Kidney (tissue), 22 donors: Measurements from ENCODE around the gene NR0B2. TPM values are rescaled to one million over a fixed set of nuclear protein-coding genes. Genes with fewer than 3 reads are reported as not detected.

ENCODE experiments used
- DNase-seq, 5 donors: peaks; one replicate each; pipeline ENCODE4 v3.0.0-alpha.2; 2013 to 2020
- FAIRE-seq: peaks from 2 replicates; lab custom pipeline; 2012; peaks lifted over from hg19 to GRCh38; lab: Jason Lieb, UNC
- H3K27ac ChIP-seq, 2 donors: one replicate each; pipeline ENCODE4 v1.7.0; 2013; ENCODE audit warnings: low read depth in 2 of 2, low read length in 2 of 2, inconsistent platforms in 1 of 2
- H3K27me3 ChIP-seq: one replicate; pipeline ENCODE4 v1.7.1; 2013; ENCODE audit warnings: low read length, inconsistent platforms; ENCODE audit not compliant: control insufficient read depth, insufficient read depth
- H3K36me3 ChIP-seq, 3 donors: one replicate each; pipeline versions ENCODE4 v1.7.0 to v1.7.1; 2013; ENCODE audit warnings: low read length in 3 of 3, control low read depth in 1 of 3, inconsistent platforms in 1 of 3; ENCODE audit not compliant: insufficient read depth in 3 of 3, control insufficient read depth in 2 of 3
- H3K4me1 ChIP-seq, 3 donors: one replicate each; pipeline versions ENCODE4 v1.7.0 to v1.7.1; 2013; ENCODE audit warnings: low read length in 3 of 3, inconsistent platforms in 1 of 3, low read depth in 1 of 3; ENCODE audit not compliant: control insufficient read depth in 2 of 3, insufficient read depth in 2 of 3
- H3K4me3 ChIP-seq, 3 donors: one replicate each; pipeline versions ENCODE4 v1.7.0 to v1.8.1; 2013; ENCODE audit warnings: low read length in 3 of 3, control low read depth in 1 of 3, inconsistent platforms in 1 of 3
- H3K9ac ChIP-seq, 3 donors: one replicate each; pipeline versions ENCODE4 v1.7.0 to v1.7.1; 2013; ENCODE audit warnings: low read length in 3 of 3, control low read depth in 1 of 3, inconsistent platforms in 1 of 3
- H3K9me3 ChIP-seq, 3 donors: one replicate each; pipeline versions ENCODE4 v1.7.0 to v1.7.1; 2013; ENCODE audit warnings: low read length in 3 of 3, control low read depth in 1 of 3, inconsistent platforms in 1 of 3; ENCODE audit not compliant: control insufficient read depth in 2 of 3, insufficient read depth in 1 of 3
- CTCF ChIP-seq: IDR thresholded peaks from 3 replicates; pipeline ENCODE4 v1.5.1; 2012; ENCODE audit warnings: mild to moderate bottlenecking, moderate library complexity, borderline replicate concordance; ENCODE audit not compliant: insufficient read depth; ENCODE audit errors: extremely low read depth
- intact Hi-C: fragments of 100-400 bp; cut with DNase I; formaldehyde crosslinking; loops from one replicate; pipeline ENCODE4 v1.11.1; 2022
- long read RNA-seq, 10 donors: library from polyadenylated mRNA in 1 of 10; unstranded in 1 of 10; transcript quantifications; one replicate each; pipeline ENCODE4 v2.0.0 and lab custom pipeline, GENCODE V29; 2021 to 2026
- polyA plus RNA-seq: library from polyadenylated mRNA; stranded (reverse); fragments of 350-450 nt; fragmentation: Illumina TruSeq; extraction: RNeasy Lipid Tissue Mini Kit (QIAGEN cat#74804); gene quantifications from one replicate; pipeline ENCODE4 v1.2.3, GENCODE V29; 2014; ENCODE audit warnings: low read depth, low replicate concordance; ENCODE audit not compliant: insufficient read depth
- total RNA-seq: library from RNA; stranded (reverse); fragmentation: NEBNext Ultra II Directional; extraction: Animal tissue kit (Norgen Biotek cat#: 25700); gene quantifications from one replicate; pipeline ENCODE4 v1.2.1, GENCODE V29; 2021
- donor health status: control.
- donor health status: control.
- donor health status: control.
- donor health status: control.
- donor health status: control.
- donor health status: DM: yes; HTN: yes; CAD: no.
- donor health status: Normal renal cell carcinoma (clear cell type).

The NR0B2 gene
- 0.79 TPM for total RNA-seq
- polyA plus RNA-seq, result 16.5 TPM
- long read RNA-seq, donor 1, result 0 reads
- long read RNA-seq, donor 2, partial matches to known transcripts, result 15 of 16 reads
- long read RNA-seq, donor 2, other reads (novel, unspliced or antisense), result 0 of 16 reads
- long read RNA-seq, donor 3, partial matches to known transcripts, result 0 of 3 reads
- long read RNA-seq, donor 3, other reads (novel, unspliced or antisense), result 0 of 3 reads
- long read RNA-seq, donor 4, partial matches to known transcripts, result 176 of 177 reads
- long read RNA-seq, donor 4, other reads (novel, unspliced or antisense), result 0 of 177 reads
- long read RNA-seq, donor 5, partial matches to known transcripts, result 6 of 14 reads
- long read RNA-seq, donor 5, other reads (novel, unspliced or antisense), result 8 of 14 reads
- long read RNA-seq, donor 6, partial matches to known transcripts, result 0 of 1 reads
- long read RNA-seq, donor 6, other reads (novel, unspliced or antisense), result 0 of 1 reads
- long read RNA-seq, donor 7, result 0 reads
- long read RNA-seq, donor 8, result 0 reads
- long read RNA-seq, donor 9, result 0 reads
- long read RNA-seq, donor 10, partial matches to known transcripts, result 0 of 1 reads
- long read RNA-seq, donor 10, other reads (novel, unspliced or antisense), result 0 of 1 reads

- Histone ChIP-seq H3K27ac (peak within 1 kb of the TSS; percentile 82 to 94), H3K9me3 (no peaks in the 10 kb centered on the region), H3K9ac (peak within 1 kb of the TSS in 2 of 3 donors; percentile 63 to 92), H3K4me1 (peaks cover 0 to 13% (median 9%) of the 10 kb centered on the region in 3 donors), H3K36me3 (no peaks in the 10 kb centered on the region), H3K27me3 (no peaks in the 10 kb centered on the region), H3K4me3 (peak within 1 kb of the TSS in 2 of 3 donors; percentile 52 to 75)
- intact Hi-C loops, result no loop called here
- peak; percentile 17 to 66 (median 37) for DNase-seq
- no peak for FAIRE-seq
- TF ChIP-seq CTCF, result no peak
Observed at GRCh38 chr1:26913754-26914619, at the start of gene NR0B2. NR0B2 (minus strand) TSS chr1:26913975; CDS start chr1:26913940, 35 bp downstream.

GRCh38 chr1:26961826-26962225 is 48.1 kb upstream of the NR0B2 start:
- peaks cover 3% of the 10 kb centered on the region for H3K27me3 ChIP-seq
- FAIRE-seq, result no peak

GRCh38 chr1:26960625-26960966 is 46.8 kb upstream of the NR0B2 start:
- peaks cover 0 to 4% (median 0%) of the 10 kb centered on the region in 3 donors for H3K4me1 ChIP-seq
- H3K36me3 ChIP-seq, result no peaks in the 10 kb centered on the region
- no peak for FAIRE-seq
- TF ChIP-seq CTCF, result no peak
- peaks cover 3% of the 10 kb centered on the region for H3K27me3 ChIP-seq
- H3K9me3 ChIP-seq, result peaks cover 0 to 3% (median 0%) of the 10 kb centered on the region in 3 donors
- H3K9ac ChIP-seq, result peak overlapping the region; percentile 45 to 77 (median 61)
- intact Hi-C loops, result no loop called here
- peak overlapping the region; percentile 66 to 85 (median 82) for H3K4me3 ChIP-seq
- H3K27ac ChIP-seq, result peak overlapping the region; percentile 22 to 50
- peak in 1 of 5 donors; percentile 37 for DNase-seq

More at GRCh38 chr1:26961826-26962225, 48.1 kb upstream of the NR0B2 start:
- Histone ChIP-seq H3K4me1 (peaks cover 0 to 4% (median 0%) of the 10 kb centered on the region in 3 donors), H3K9me3 (no peaks in the 10 kb centered on the region), H3K27ac (no peak overlapping the region), H3K9ac (no peak overlapping the region), H3K36me3 (no peaks in the 10 kb centered on the region), H3K4me3 (no peak overlapping the region)
- DNase-seq, result no peak
- TF ChIP-seq CTCF, result no peak
- intact Hi-C loops, result no loop called here
